Raji (cell line): ENCODE measurements around the gene STAMBPL1.

Experiments used
- POLR2A ChIP-seq: IDR thresholded peaks from 2 replicates; pipeline ENCODE4 v1.6.1; 2011; ENCODE audit warnings: low read depth, low read length, control low read depth; ENCODE audit not compliant: insufficient read depth

STAMBPL1 gene

GRCh38 chr10:88901206-88901983 is 21.4 kb downstream of the STAMBPL1 start:
- TF ChIP-seq POLR2A: no peak

DNA sequence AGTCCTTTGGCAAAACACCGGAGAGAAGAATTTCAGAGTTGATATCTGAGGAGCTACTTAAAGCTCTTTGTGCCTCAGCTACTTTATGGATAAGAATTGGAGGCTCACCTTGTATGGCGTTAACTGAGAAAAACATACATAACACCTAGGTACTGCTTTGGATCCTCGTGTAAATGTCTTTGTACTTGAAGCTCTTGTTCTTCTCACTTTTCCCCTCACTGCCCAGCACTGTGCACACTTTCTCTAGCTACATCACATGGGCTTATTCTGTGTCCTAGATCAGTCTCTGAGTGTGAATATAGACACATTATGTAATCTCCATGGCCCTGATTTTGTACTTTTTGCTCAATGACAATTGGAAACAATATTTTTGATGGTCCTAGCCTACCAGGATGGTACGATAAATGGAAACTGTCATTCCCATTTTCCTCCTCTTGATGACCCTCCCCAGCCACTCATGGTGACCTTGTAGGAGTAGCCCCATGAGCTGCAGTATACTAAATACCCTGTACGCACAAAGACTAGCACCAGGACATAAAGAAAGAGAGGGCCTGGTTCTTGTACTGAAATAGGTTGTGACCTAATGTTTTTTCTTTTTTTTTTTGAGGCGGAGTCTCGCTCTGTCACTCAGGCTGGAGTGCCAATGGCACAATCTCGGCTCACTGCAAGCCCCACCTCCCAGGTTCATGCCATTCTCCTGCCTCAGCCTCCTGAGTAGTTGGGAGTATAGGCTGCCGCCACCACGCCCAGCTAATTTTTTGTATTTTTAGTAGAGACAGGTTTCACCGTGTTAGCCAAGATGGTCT is 22.1 kb downstream of the STAMBPL1 start:
- no peak for TF ChIP-seq POLR2A

- no peak for TF ChIP-seq POLR2A
These were observed 23.7 kb downstream of the STAMBPL1 start for GRCh38 chr10:88903715-88904114.

- no peak for TF ChIP-seq POLR2A
These were observed 26.9 kb downstream of the STAMBPL1 start for GRCh38 chr10:88906921-88907320.

DNA sequence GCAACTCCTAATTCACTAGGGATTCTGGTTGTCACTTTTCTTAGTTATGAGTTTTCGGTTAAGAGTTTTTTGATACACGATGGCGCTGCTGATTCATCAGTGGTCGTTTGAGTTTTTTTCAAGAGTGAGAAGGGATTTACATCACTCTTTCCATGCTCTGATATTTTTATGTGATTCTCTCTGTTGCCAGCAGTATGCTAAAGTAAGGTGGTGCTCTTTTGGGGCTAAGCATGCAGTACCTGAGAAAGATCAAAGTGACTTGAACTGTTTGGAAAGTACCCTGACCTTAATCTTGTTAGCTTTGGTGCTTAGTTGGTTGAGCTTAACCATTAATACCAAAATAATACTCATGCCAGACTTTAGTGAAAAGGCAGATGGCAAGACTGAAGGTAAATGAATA is 28.1 kb downstream of the STAMBPL1 start:
- TF ChIP-seq POLR2A: no peak

DNA sequence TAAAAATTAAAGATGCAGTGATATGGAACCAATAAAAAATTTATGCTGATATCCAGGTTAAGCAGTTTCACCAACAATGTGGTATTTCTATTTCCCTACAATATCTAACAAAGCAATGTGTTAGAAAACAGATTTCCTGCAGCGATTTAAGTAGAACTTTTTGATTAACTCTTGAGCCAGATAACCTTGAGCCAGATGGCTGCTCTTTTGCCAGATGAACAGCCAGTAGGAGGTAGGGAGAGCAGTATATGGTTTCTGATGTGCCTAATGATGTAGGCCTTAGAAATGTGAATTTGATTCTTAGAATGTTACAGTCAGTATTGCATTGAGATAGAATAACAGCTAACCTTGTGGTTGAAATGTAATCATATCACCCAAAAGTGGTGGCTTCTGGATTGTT is 31.1 kb downstream of the STAMBPL1 start:
- no peak for TF ChIP-seq POLR2A

GRCh38 chr10:88911851-88912250 is 31.8 kb downstream of the STAMBPL1 start:
- no peak for TF ChIP-seq POLR2A

DNA sequence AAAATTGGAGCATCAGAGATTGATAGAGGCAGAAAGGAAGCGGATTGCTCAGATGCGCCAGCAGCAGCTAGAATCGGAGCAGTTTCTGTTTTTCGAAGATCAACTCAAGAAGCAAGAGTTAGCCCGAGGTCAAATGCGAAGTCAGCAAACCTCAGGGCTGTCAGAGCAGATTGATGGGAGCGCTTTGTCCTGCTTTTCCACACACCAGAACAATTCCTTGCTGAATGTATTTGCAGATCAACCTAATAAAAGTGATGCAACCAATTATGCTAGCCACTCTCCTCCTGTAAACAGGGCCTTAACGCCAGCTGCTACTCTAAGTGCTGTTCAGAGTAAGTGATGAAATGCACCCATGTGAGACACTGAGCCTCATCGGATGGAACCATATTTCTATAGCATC is 33.1 kb downstream of the STAMBPL1 start:
- no peak for TF ChIP-seq POLR2A

GRCh38 chr10:88913788-88914187 is 33.7 kb downstream of the STAMBPL1 start:
- no peak for TF ChIP-seq POLR2A

DNA sequence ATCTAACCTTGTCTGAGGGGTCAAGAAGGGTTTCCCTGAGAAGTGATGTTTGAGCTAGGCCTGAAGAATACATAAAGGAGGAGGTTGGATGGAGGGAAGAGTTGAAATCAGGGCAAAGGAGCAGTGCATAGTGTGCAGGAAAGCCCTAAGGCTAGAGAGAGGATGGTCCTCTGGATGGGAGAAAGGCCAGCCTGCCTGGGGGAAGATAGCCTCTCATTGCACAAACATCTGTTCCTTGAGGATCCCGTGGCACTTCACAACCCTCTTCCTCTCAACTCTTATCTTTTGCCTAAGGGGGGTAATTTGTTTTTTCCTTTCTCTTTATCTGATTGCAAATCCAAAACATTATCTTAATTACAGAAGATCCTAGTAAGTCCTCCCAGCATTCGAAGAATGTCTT is 35.7 kb downstream of the STAMBPL1 start:
- no peak for TF ChIP-seq POLR2A

DNA sequence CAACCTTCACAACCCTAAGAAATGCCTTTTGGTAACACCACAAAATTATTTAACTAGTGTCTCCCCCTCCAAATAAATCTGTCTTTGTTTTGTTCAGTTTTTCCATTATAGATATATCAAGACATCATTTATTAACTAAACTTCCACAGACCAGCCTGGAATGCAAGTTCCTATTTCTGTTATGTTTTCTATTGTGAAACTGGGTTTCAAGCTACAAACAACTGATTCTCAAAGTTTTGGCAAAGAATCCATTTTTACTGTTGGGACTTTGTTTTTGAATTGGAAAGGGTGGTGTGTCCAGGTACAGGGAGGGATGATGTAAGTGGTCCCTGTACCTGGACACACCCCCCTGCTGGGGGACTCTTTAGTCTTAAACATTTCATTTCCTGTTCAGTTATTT is 36.2 kb downstream of the STAMBPL1 start:
- TF ChIP-seq POLR2A: no peak

DNA sequence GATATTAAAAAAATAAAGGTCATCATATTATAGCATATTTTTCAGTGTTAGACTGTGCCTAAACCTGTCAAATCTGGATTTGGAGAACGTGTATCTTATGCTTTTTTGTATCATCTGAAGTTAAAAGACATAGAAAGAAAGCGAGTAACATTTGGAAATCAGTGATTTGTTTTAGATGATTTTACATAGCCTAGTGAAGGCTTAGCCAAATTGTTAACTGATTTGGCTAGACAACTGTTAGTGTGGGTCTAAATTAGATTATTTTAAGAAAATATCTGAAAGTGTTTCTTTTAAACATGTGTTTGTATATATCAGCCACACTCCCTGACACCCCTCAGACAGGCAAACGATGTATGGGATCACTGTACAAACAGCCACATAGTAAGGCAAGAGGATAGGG is 36.9 kb downstream of the STAMBPL1 start:
- TF ChIP-seq POLR2A: no peak

GRCh38 chr10:88918191-88918905 is 38.3 kb downstream of the STAMBPL1 start:
- TF ChIP-seq POLR2A: no peak

DNA sequence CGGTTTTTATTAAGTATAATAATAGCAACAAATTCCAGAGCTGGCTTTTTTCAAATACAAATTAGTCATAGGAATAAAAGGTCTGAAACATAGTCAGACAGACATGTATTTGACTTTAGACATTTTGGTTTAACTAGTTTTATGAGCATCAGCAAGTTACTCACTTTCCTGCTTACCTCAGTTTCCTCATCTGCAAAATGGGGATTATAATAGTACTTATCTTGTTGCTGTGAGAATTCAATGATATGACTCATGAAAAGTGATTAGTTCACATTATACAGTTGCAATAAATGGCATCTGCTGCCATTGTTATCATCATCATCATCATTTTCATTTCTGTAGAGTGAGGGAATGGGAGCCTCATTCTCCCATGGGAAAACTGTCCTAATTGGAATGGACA is 39.0 kb downstream of the STAMBPL1 start:
- TF ChIP-seq POLR2A: no peak

DNA sequence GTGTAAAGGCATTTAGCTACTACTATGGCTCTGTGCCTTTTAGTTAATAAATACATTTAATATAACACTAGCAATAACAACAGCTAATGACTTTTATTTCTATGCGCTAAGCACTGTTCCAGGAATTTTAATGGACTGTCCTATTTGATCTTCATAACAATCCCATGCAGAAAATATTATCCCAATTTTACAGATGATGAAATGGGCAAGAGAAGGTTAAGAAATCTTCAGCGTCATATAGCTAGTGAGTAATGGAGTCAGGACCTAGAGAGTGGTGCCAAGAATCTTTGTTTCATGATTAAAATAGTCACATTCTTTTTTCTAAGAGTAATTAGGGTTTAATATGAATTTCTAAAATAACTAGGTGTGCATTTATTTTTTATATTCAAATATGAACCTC is 40.2 kb downstream of the STAMBPL1 start:
- TF ChIP-seq POLR2A: no peak

GRCh38 chr10:88920986-88921593 is 41.0 kb downstream of the STAMBPL1 start:
- no peak for TF ChIP-seq POLR2A

DNA sequence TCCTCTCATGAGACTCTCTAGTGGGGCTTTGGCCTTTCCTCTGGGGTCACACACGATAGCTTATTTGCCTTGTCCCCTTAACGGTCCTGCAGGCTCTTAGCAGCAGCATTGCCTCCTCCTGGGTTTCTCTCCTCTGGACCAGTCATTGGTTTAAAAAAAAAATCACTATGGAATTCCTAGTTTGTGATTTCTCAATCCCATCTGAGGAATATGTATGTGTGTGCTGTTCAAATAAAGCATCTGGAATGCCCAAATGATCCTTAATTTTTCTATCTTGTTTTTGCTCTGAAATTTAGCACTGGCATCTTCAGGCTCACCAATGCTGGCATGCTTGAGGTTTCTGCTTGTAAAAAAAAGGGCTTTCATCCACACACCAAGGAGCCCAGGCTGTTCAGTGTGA is 42.0 kb downstream of the STAMBPL1 start:
- no peak for TF ChIP-seq POLR2A
